ENCODE measurements around the gene S100G. TPM values are rescaled to one million over a fixed set of nuclear protein-coding genes. Genes with fewer than 3 reads are reported as not detected.

S100G gene
- polyA plus RNA-seq, 3 donors: not detected

GRCh38 chrX:16687514-16687913, 37.6 kb downstream of the S100G start:
- H3K4me3 ChIP-seq (replicated peaks in 1 of 3; ENCODE audit: low read depth in 2 of 3, low read length in 3 of 3): no peak overlapping the region
- H3K27me3 Mint-ChIP-seq (ENCODE audit: low read depth in 3 of 3): peaks cover 0 to 20% (median 0%) of the 10 kb centered on the region in 3 donors
- H3K36me3 Mint-ChIP-seq: peaks cover 21 to 48% of the 10 kb centered on the region in 2 donors
- H3K9me3 ChIP-seq (replicated peaks in 1 of 2; ENCODE audit: control insufficient read depth in 1 of 2, insufficient read depth in 1 of 2, low read length in 2 of 2): no peaks in the 10 kb centered on the region
- no peaks in the 10 kb centered on the region for H3K4me1 Mint-ChIP-seq
- H3K27ac Mint-ChIP-seq: no peak overlapping the region
- no peak for DNase-seq
- no peaks in the 10 kb centered on the region for H3K27me3 ChIP-seq (ENCODE audit: control insufficient read depth in 2 of 2, insufficient read depth in 2 of 2, low read length in 2 of 2)
- intact Hi-C loops (cut with micrococcal nuclease): no loop called here
- no peak overlapping the region for H3K4me3 Mint-ChIP-seq
- no peaks in the 10 kb centered on the region for H3K9me3 Mint-ChIP-seq
- no peak for TF ChIP-seq CTCF (IDR thresholded peaks at IDR 0.05)
- H3K9ac ChIP-seq (ENCODE audit: insufficient read depth, low read length, poor library complexity, severe bottlenecking): no peak overlapping the region
- no peak overlapping the region for H3K27ac ChIP-seq (ENCODE audit: low read depth in 1 of 2, low read length in 2 of 2)
- WGBS (ENCODE audit: insufficient coverage): no CpG with 5 or more reads among the region's 3 CpGs
- no peaks in the 10 kb centered on the region for H4K20me1 ChIP-seq (ENCODE audit: insufficient read depth, low read length)
- H3K79me2 ChIP-seq (ENCODE audit: insufficient read depth, low read length): no peaks in the 10 kb centered on the region
- H3K4me2 ChIP-seq (replicated peaks; ENCODE audit: extremely low read depth, low read length, poor library complexity, severe bottlenecking): no peak overlapping the region
- H3K4me1 ChIP-seq (ENCODE audit: control insufficient read depth in 1 of 2, insufficient read depth in 2 of 2, low read length in 2 of 2): no peaks in the 10 kb centered on the region
- no peak overlapping the region for H2AFZ ChIP-seq (ENCODE audit: insufficient read depth, low read depth, low read length, poor library complexity, severe bottlenecking)
- H3K36me3 ChIP-seq (replicated peaks in 1 of 2; ENCODE audit: control insufficient read depth in 1 of 2, insufficient read depth in 2 of 2, low read length in 2 of 2): peaks cover 20 to 29% of the 10 kb centered on the region in 2 donors

- Histone ChIP-seq H3K79me2 (ENCODE audit: insufficient read depth, low read length) (no peaks in the 10 kb centered on the region), H3K9ac (ENCODE audit: insufficient read depth, low read length, poor library complexity, severe bottlenecking) (no peak overlapping the region), H3K4me1 (ENCODE audit: control insufficient read depth in 1 of 2, insufficient read depth in 2 of 2, low read length in 2 of 2) (no peaks in the 10 kb centered on the region), H3K27ac (ENCODE audit: low read depth in 1 of 2, low read length in 2 of 2) (no peak overlapping the region), H4K20me1 (ENCODE audit: insufficient read depth, low read length) (no peaks in the 10 kb centered on the region), H3K4me2 (replicated peaks; ENCODE audit: extremely low read depth, low read length, poor library complexity, severe bottlenecking) (no peak overlapping the region), H2AFZ (ENCODE audit: insufficient read depth, low read depth, low read length, poor library complexity, severe bottlenecking) (no peak overlapping the region), H3K27me3 (ENCODE audit: control insufficient read depth in 2 of 2, insufficient read depth in 2 of 2, low read length in 2 of 2) (peaks cover 0 to 2% of the 10 kb centered on the region in 2 donors), H3K4me3 (replicated peaks in 1 of 3; ENCODE audit: low read depth in 2 of 3, low read length in 3 of 3) (no peak overlapping the region), H3K36me3 (replicated peaks in 1 of 2; ENCODE audit: control insufficient read depth in 1 of 2, insufficient read depth in 2 of 2, low read length in 2 of 2) (peaks cover 11 to 25% of the 10 kb centered on the region in 2 donors), H3K9me3 (replicated peaks in 1 of 2; ENCODE audit: control insufficient read depth in 1 of 2, insufficient read depth in 1 of 2, low read length in 2 of 2) (no peaks in the 10 kb centered on the region)
- Mint-ChIP-seq H3K4me3 (no peak overlapping the region), H3K27ac (no peak overlapping the region), H3K36me3 (peaks cover 16 to 36% of the 10 kb centered on the region in 2 donors), H3K4me1 (no peaks in the 10 kb centered on the region), H3K27me3 (ENCODE audit: low read depth in 3 of 3) (peaks cover 0 to 17% (median 0%) of the 10 kb centered on the region in 3 donors), H3K9me3 (no peaks in the 10 kb centered on the region)
- DNase-seq: peak; percentile 33 to 45 (median 36)
- WGBS (ENCODE audit: insufficient coverage): no CpG with 5 or more reads among the region's 10 CpGs
- peak; percentile 78 for TF ChIP-seq CTCF (IDR thresholded peaks at IDR 0.05)
- intact Hi-C loops (cut with micrococcal nuclease): no loop called here
Measured at GRCh38 chrX:16695079-16695676, 45.2 kb downstream of the S100G start.
